Mesodermal cell (in vitro differentiated cells): ENCODE results near the gene PTPMT1.

Source experiments
- H3K27ac ChIP-seq: 2 replicates; pipeline ENCODE4 v1.7.0; 2013; ENCODE audit warnings: mild to moderate bottlenecking, low read depth, low read length, moderate library complexity; ENCODE audit not compliant: severe bottlenecking
- H3K36me3 ChIP-seq: 2 replicates; pipeline ENCODE4 v1.7.1; 2013; ENCODE audit warnings: mild to moderate bottlenecking, low read length, moderate library complexity; ENCODE audit not compliant: control insufficient read depth, insufficient read depth
- H3K4me1 ChIP-seq: one replicate; pipeline ENCODE4 v1.7.1; 2013; ENCODE audit warnings: mild to moderate bottlenecking, low read length; ENCODE audit not compliant: insufficient read depth, control insufficient read depth, poor library complexity, severe bottlenecking
- H3K4me3 ChIP-seq: 2 replicates; pipeline ENCODE4 v1.7.0; 2013; ENCODE audit warnings: low read length, control low read depth, mild to moderate bottlenecking; ENCODE audit not compliant: insufficient read depth, poor library complexity, severe bottlenecking; ENCODE audit errors: extremely low read depth
- H3K9me3 ChIP-seq: 2 replicates; pipeline ENCODE4 v1.7.1; 2013; ENCODE audit warnings: mild to moderate bottlenecking, low read length, moderate library complexity; ENCODE audit not compliant: control insufficient read depth
- WGBS, 2 experiments: methylation state at CpG; one replicate each; pipeline ENCODE4 v1.1.5; 2013; ENCODE audit warnings: missing lambda C conversion rate in 2 of 2; ENCODE audit not compliant: insufficient coverage in 2 of 2; 5-methylcytosine and 5-hydroxymethylcytosine counted together

Gene PTPMT1

GRCh38 chr11:47593492-47593933 lies 28.1 kb downstream of the PTPMT1 start:
- 0 to 7% methylated on average over 3 to 4 of the region's 6 CpGs for whole genome bisulfite sequencing, 2 experiments
- Histone ChIP-seq H3K9me3 (no peaks in the 10 kb centered on the region), H3K4me3 (peak overlapping the region; percentile 42), H3K27ac (no peak overlapping the region), H3K4me1 (peaks cover 5% of the 10 kb centered on the region), H3K36me3 (no peaks in the 10 kb centered on the region)

GRCh38 chr11:47593934-47594855 lies 28.8 kb downstream of the PTPMT1 start, which contains the start of gene C1QTNF4:
Gene C1QTNF4, minus strand, starts transcription at chr11:47594411. Its CDS starts 3,601 bp downstream, at chr11:47590810.
- WGBS, 2 experiments = 4% methylated on average over 28 to 34 of the region's 48 CpGs
- Histone ChIP-seq H3K27ac (no peak within 1 kb of the TSS), H3K4me1 (peaks cover 5% of the 10 kb centered on the region), H3K36me3 (no peaks in the 10 kb centered on the region), H3K4me3 (peak within 1 kb of the TSS; percentile 42), H3K9me3 (no peaks in the 10 kb centered on the region)

- Histone ChIP-seq H3K4me3 (no peak overlapping the region), H3K36me3 (no peaks in the 10 kb centered on the region), H3K9me3 (no peaks in the 10 kb centered on the region), H3K27ac (no peak overlapping the region), H3K4me1 (peaks cover 5% of the 10 kb centered on the region)
- 58 to 88% methylated on average over 5 to 6 of the region's 7 CpGs for WGBS, 2 experiments
Measured at GRCh38 chr11:47595029-47595428, 29.6 kb downstream of the PTPMT1 start.

DNA sequence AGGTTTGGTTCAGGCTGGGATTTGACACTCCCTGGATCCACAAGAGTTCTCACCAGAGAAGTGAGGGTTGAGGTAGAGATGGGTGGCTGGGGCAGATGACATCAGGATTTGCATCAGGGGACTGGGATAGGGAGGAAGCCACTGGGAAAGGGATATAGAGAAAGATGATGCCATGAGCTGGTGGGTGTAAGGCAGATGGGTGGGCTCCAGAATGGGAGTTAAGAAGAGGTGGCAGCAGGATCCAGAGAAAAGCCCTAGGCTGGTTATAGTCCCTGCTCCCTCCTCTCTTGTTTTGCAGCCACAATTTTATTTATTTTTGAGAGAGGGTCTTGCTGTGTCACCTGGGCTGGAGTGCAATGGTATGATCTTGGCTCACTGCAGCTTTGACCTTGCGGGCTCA lies 30.6 kb downstream of the PTPMT1 start:
- Histone ChIP-seq H3K4me1 (peaks cover 5% of the 10 kb centered on the region), H3K4me3 (no peak overlapping the region), H3K9me3 (no peaks in the 10 kb centered on the region), H3K27ac (no peak overlapping the region), H3K36me3 (no peaks in the 10 kb centered on the region)
- WGBS, 2 experiments = 86 to 100% methylated on average over 1 of the region's 1 CpG

DNA sequence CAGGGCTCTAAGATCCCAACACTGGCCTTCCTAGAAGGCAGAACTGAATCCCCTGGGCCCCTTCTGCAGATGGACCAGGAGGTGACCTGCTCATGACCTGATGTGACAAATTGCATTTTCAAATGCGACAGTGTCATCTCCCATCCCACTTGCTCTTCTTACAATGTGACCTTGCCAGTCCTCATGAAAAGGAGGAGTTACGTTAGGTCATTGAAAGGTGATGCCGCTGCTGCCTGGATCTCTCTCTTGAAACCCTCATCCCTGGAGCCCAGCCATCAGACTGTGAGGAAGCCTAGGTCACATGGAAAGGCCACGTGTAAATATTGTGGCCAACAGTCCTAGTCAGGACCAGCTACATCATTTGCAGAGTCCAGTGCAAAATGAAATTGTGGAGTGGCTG lies 34.5 kb downstream of the PTPMT1 start:
- WGBS, 2 experiments = 75 to 92% methylated on average over 2 to 4 of the region's 4 CpGs
- H3K4me1 ChIP-seq = no peaks in the 10 kb centered on the region
- H3K27ac ChIP-seq = no peak overlapping the region
- H3K9me3 ChIP-seq = no peaks in the 10 kb centered on the region
- no peaks in the 10 kb centered on the region for H3K36me3 ChIP-seq
- H3K4me3 ChIP-seq = no peak overlapping the region

DNA sequence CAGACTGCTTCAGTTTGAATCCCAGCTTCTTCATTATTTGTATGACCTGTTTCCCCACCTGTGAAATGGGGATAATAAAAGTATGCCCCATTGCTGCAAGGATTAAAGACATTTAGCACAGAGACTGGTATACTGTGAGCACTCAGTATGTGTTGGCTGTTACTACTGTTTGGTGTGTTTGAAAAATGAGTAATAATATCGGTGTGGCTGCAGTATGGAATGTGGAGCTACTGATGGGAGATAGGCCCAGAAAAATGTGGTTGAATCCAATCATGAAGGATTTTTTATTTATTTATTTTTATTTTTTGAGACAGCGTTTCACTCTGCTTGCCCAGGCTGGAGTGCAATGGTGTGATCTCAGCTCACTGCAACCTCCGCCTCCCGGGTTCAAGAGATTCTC lies 37.9 kb downstream of the PTPMT1 start:
- WGBS, 2 experiments = 100% methylated on average over 2 to 4 of the region's 4 CpGs
- Histone ChIP-seq H3K27ac (no peak overlapping the region), H3K4me3 (no peak overlapping the region), H3K36me3 (no peaks in the 10 kb centered on the region), H3K9me3 (no peaks in the 10 kb centered on the region), H3K4me1 (peaks cover 15% of the 10 kb centered on the region)

- H3K9me3 ChIP-seq = no peaks in the 10 kb centered on the region
- 86 to 93% methylated on average over 2 of the region's 3 CpGs for WGBS, 2 experiments
- peaks cover 3% of the 10 kb centered on the region for H3K36me3 ChIP-seq
- no peak overlapping the region for H3K27ac ChIP-seq
- H3K4me3 ChIP-seq = no peak overlapping the region
- H3K4me1 ChIP-seq = peaks cover 15% of the 10 kb centered on the region
Measured at GRCh38 chr11:47605921-47606320, 40.5 kb downstream of the PTPMT1 start.

DNA sequence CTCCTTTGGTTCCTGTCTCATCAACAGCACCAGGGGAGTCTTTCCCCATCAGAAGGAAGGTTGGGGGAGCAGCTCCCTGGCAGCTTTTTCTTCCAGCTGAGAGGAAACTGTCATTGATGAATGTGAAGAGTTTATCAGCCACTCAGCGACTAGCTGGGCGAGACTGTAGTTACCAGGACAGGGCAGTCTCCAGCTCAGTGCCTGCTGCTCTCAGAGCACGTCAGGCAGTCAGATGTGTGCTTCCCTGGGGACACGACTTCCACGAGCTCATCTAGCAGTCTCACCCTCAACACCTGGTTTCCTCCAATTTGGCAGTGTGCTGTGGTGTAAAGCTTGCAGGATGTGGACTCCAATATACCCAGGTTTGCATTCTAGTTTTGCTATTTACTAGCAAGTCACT lies 41.3 kb downstream of the PTPMT1 start:
- peak overlapping the region; percentile 90 for H3K27ac ChIP-seq
- H3K36me3 ChIP-seq = peaks cover 3% of the 10 kb centered on the region
- H3K9me3 ChIP-seq = no peaks in the 10 kb centered on the region
- H3K4me1 ChIP-seq = peaks cover 15% of the 10 kb centered on the region
- WGBS, 2 experiments = 54 to 65% methylated on average over 2 to 3 of the region's 5 CpGs
- no peak overlapping the region for H3K4me3 ChIP-seq

GRCh38 chr11:47607380-47607779 lies 42.0 kb downstream of the PTPMT1 start:
- H3K36me3 ChIP-seq = peaks cover 3% of the 10 kb centered on the region
- H3K4me1 ChIP-seq = peaks cover 15% of the 10 kb centered on the region
- H3K9me3 ChIP-seq = no peaks in the 10 kb centered on the region
- peak overlapping the region; percentile 90 for H3K27ac ChIP-seq
- H3K4me3 ChIP-seq = no peak overlapping the region
- WGBS, 2 experiments = 82 to 88% methylated on average over 6 of the region's 7 CpGs

DNA sequence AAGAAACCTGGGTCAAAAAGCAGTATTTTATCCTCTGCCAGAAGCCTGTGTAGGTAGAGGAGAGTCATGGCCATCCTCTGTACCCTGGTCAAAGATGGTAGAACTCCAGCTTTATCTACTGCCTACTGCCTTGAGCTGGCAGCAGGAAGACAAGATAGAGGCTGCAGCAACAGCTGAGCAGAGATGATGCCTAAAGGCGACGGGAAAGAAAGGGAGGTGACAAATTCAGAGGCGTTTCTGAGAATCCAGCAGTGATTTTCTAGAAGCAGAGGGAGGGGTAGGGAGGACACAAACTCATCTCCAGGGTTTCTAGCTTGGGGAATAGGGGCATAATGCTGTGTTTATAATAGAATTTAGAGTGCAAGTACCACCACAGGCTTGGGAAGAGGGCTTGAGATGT lies 44.3 kb downstream of the PTPMT1 start:
- Histone ChIP-seq H3K4me1 (peaks cover 15% of the 10 kb centered on the region), H3K4me3 (no peak overlapping the region), H3K27ac (no peak overlapping the region), H3K36me3 (peaks cover 3% of the 10 kb centered on the region), H3K9me3 (no peaks in the 10 kb centered on the region)
- 92 to 97% methylated on average over 3 of the region's 3 CpGs for WGBS, 2 experiments

DNA sequence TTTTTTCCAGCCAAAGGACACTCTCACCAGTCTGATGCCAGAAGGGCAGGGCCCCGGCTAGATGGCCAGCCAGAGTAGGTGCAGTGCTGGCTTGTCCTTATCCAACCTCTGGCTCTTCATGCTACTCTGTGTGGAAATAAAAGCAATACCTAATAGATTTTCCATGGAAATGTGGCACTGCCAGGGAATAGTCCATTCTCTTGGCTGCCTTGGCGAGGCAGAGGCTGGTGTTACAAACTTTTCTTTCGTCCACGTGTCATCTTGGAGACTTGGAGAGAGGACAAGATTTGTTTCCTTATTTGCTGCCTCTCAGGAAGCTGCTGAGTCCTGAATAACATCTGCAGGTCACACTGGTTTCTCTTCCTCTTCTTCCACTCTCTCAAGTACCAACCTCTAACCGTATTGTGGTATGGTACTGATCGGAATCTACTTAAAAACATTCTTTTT lies 46.0 kb downstream of the PTPMT1 start:
- H3K4me3 ChIP-seq = no peak overlapping the region
- H3K36me3 ChIP-seq = peaks cover 8% of the 10 kb centered on the region
- 96 to 100% methylated on average over 2 to 3 of the region's 6 CpGs for WGBS, 2 experiments
- H3K9me3 ChIP-seq = no peaks in the 10 kb centered on the region
- H3K27ac ChIP-seq = no peak overlapping the region
- peaks cover 15% of the 10 kb centered on the region for H3K4me1 ChIP-seq
